GM18867 (cell line): ENCODE results near the gene RDH13.
"Not testable (repeated sequence)": the region's sequence is repeated elsewhere in the genome, so short reads cannot be mapped to it uniquely, and the experiment has no call there.

Experiments
- ATAC-seq: cut with Tn5 transposase; IDR thresholded peaks from one replicate; pipeline ENCODE4 v1.9.1; 2021; ENCODE audit warnings: mild to moderate bottlenecking, moderate library complexity; ENCODE audit not compliant: unreplicated experiment

Gene RDH13

DNA sequence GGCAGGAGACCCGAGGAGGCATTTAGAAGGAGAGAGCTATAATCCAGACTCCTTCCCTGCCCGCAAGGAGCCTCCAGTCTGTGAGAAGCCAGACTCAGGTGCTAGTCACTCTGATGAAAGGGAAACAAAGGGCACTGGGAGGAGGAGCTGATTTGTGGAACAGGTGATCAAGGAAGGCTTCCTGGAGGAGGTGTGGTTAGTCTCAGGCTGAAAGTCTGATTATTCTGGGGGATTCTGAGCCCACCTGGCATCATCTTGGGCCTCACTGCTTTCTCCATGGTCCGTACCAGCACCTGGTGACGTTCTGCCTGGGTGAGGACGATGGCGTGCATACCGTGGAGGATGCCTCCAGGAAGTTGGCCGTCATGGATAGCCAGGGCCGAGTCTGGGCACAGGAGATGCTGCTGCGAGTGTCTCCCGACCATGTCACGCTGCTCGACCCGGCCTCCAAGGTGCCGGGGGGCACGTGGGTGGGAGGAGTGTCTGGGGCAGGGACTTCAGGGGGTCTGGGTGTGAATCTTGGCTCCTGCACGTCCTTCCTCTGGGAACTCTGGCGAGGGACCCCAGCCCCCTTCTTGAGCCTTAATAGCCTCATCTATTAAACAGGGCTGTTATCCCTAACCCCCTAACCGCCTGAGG is 16.6 kb upstream of the RDH13 start:
- no peak for ATAC-seq

DNA sequence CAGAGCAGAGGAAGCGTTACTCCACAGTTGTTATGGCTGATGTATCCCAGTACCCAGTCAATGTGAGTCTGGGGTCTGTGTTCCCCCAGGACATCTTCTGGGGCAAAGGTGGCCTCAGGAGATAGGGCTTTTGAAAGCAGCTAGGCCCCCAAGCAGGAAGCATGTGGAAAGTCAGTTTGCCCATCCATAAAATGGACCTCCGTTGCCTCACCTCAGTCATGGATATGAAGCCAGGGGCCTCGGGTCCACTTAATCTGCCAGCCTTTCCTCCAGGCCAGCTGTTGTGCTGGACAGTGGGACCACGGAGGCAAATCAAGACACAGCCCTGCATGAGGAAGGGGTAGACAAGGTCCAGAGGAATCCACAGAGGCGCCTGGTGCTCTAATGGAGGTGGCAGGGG is 16.0 kb upstream of the RDH13 start:
- no peak for ATAC-seq

DNA sequence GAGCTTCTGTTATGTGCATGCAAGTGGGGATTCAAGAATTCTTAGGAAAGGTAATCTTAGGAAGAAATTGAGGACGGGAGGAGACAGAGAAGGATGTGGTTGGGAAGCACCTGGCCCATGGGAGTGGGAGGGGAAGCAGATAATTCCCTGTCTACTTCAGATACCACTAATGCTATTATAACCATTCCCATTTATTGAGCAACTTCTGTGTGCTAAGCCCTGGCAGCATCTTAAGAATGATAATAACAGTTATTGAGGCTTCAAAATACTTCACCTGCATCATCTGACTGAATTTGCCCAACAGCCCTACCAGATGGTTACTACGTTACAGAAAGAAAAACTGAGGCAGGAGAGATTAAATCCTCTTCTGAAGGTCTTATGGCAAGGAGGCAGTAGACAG is 14.2 kb upstream of the RDH13 start:
- ATAC-seq = no peak

DNA sequence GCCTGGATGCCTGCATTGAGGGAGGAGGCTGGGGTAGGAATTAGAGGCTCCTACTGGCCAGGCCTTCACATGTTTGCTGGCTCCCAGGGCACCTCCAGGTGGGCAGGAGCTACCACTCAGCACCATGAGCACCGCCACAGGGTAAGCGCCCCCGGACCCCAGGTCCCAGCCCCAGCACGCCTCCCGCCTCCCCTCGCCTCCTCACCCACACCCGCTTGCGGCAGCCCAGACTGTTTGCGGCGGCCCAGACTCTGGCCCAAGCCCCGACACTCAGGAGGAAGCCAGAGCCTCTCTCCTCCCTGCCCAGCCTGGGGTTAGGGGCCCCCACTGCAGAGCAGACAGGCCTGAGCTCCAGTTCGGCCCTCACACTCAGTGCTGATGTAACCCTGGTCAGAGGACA is 13.4 kb upstream of the RDH13 start:
- ATAC-seq = no peak

DNA sequence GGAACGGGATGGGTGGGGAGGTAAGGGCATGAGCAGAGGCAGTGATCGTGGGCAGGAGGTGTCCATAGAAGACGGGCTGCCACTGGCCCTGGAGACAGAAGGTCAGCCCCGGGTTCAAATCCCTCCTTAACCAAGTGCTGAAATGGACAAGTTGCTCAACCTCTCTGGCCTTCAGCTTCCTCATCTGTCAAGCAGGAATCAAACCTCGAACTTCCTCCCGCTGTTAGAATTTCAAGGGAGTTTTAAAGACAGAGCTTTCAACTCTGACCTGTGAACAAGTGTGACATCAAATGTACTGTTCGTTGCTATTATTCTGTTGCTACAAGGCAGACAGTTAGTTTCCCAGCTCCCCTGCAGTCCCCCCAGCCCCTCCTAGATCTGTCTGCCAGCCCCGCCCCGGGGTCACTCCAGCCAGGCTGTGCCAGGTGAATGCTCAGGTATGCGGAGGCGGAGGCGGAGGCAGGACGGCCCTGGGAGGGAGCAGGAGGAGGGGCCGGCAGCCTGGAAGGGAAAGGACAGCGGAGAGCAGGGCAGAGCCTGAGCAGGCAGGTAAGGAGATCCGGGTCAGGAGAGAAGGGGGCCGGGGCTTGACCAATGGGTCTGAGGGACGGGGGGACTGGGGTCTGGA is 12.5 kb upstream of the RDH13 start, which contains the start of gene EPS8L1:
TSS of gene EPS8L1 (plus strand) at position 499 of the 628 bp plus-strand sequence. CDS start 576 bp downstream, outside the sequence.
- ATAC-seq = no peak

DNA sequence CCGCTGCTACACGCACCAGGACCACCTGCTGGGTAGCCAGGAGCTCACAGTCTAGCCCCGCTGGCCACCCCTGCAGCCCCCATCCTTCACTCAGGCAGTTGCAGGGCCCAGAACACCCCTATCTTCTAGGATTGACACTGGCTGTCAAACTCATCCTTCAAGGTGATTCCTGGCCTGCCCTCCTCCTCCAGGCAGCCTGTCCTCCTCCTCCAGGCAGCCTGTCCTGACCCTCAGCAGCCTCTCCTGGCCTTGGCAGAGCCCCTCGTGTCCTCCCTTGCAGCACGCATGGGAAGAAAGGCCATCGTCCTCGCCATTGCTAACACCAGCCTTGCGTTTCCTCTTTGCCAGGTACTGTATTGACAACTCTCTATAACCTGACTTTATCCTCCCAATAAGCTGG is 9.0 kb upstream of the RDH13 start:
- no peak for ATAC-seq

DNA sequence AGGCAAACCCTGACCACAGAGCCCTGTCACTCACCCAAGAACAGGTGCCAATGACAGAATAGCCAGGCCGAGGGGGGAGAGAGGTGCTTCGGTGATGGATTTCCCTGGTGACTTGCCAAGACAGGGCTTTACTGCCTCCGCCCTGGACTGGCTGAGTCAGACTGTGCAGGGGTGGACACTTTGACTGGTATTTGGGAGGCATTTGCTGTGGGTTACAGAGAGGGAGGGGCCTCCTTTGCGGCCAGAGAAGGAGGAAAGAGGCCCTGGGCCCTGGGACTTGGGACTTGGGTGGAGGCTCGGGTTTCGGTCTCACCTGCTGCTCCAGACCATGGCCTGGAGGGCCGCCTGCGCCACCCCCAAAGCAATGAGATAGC is 8.2 kb upstream of the RDH13 start:
- ATAC-seq = peak; percentile 52

DNA sequence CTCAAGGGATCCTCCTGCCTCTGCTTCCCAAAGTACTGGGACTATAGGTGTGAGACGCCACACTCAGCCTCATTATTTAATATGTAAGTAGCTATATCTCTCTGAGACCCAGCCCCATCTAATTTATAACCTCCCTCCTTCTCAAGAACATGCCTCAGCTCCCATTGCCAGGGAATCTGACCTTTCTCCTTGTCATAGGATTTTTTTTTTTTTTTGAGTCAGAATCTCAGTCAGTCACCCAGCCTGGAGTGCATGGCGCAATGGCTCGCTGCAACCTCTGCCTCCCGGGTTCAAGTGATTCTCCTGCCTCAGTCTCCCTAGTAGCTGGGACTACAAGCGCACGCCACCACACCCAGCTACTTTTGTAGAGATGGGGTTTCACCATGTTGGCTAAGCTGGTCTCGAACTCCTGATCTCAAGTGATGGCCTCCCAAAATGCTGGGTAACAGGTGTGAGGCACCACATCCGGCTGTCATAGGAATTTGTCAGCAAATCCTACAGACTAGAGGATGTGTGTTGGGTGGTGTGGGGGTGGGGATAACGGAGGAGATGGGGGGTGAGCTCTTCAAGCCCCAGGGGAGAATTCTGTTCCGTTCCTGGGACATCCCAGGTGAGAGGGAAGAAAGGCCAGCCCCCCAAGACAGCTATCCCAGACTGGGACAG is 7.6 kb upstream of the RDH13 start:
- no peak for ATAC-seq

DNA sequence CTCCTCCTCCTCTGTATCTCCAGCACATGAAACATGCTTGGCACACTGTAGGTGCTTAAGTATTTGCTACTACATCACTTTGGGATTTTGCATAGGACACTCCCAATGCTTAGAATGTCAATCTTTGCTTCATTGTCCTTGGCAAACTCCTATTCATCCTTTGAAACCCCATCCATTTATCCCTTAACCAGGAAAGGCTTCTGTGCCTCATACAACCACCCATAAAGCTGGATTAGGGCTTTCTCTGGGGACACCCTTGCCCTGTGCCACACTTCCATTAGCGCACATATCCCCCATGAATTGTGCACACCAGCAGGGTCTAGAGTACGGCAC is 6.9 kb upstream of the RDH13 start:
- no peak for ATAC-seq

DNA sequence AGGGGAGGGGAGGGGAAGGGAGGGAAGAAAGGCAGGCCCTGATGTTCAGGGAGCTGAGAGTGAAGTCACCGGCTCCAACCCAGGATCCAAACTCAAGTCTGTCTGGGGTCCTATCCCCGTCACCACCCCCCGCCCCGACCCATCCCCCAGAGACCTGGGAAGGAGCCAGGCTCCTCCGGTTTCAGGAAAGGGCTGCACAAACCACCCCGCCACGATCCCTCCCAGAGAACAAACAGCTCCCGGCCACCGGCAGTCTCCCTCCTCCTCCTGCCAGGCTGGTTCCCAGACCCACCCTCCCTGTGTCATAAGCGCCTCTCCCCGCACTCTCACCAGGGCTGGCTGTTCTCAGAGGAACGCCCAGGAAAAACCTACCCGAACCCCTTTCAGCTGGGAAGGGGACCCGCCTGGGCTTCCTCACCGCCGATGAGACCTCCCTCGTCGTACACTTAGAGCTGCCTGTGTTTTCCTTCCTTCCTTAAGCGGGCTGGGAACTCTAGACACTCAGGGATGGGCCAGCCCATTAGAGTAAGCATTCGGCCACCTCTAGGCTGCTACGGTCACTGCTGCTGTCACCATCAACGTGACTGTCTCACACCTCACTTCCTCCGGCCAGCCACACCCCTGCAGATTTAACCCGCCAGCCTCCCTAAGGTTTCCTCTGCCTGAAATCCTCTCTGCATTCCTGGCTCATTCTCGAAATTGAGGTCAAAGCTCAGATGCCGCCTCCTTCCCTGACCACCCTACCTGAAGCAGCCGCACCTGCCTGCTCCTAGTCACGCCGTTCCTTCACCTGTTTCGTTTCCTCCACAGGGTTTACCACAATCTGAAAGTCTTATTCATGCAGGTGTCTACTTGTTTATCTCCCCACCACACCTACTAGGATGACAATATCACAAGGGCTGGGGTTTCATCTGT is 6.3 kb upstream of the RDH13 start:
- ATAC-seq = peak; percentile 56

DNA sequence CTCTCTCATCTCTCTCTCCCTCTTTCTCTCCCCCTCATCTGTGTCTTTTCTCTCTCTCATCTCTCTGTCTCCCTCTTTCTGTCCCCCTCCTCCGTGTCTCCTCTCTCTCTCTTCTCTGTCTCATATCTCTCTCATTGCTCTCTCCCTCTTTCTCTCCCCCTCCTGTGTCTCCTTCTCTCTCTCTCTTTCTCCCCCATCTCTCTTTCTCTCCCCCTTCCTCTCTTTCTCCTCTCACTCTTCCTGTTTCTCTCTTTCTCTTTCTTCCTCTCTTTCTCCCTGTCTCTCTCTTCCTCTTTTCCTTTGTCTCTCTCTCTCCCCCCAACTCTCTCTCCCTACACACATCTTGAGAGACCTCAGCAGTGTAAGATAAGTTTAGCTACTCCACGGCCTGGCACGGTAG is 4.9 kb upstream of the RDH13 start:
- ATAC-seq = no peak

DNA sequence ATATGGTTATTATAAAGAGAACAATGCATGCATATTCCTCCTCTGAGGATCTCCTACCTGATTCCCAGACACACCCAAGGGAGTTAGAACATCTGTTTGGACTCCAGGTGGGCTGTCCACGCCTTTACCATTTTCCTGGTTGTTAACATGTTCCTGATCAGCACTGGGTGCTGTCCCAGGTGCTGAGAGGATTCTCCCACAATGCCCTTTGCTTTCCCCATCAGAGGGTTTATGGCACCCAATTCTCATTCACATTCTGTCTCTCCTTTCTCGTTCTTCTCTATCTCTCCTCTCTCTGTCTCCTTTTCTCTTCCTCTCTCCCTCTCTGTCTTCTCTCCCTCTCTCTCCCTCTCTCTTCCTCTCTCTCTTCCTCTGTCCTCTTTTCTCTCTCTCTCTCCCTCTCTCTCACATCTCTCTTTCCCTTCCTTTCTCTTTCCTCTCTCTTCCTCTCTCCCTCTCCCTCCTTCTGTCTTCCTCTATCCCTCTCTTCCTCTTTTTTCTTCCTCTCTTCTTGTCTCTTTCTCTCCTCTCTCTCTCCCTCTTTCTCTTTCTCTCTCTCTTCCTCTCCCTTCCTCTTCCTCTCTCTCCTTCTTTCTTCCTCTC is 3.3 kb upstream of the RDH13 start:
- no peak for ATAC-seq

DNA sequence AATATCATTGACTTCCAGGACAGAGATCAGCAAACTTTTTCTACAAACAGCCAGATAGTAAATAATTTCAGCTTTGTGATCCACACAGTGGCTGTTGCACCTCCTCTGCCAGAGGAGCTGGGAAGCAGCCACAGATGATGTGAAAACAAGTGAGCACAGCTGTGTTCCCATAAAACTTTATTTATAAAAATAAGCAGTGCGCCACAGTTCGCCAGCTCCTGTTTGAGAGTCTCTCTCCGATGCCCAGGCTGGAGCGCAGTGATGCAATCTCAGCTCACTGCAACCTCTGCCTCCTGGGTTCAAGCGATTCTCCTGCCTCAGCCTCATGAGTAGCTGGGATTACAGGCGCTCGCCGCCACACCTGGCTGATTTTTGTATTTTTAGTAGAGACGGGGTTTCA is 2.6 kb upstream of the RDH13 start:
- not testable (repeated sequence) for ATAC-seq

DNA sequence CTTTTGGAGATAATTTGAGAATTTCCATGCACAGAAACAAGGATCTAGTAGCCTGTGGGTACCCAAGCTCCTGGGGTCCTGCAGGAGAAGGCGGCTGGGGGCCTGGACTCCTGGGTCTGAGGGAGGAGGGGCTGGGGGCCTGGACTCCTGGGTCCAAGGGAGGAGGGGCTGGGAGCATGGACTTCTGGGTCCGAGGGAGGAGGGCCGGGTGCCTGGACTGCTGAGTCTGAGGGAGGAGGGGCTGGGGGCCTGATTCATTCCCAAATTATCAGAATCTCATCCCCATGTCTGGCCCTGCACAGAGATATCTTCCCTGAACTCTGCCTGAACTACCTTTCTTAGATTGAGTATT is 520 bp upstream of the RDH13 start:
- ATAC-seq = no peak

DNA sequence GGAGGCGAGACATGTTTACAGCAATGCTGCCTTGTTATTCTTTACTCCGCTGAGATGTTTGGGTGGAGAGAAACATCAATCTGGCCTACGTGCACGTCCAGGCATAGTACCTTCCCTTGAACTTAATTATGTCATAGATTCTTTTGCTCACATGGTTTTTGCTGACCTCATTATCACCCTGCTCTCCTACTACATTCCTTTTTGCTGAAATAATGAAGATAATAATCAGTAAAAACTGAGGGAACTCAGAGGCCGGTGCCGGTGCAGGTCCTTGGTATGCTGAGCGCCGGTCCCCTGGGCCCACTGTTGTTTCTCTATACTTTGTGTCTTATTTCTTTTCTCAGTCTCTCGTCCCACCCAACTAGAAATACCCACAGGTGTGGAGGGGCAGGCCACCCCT is 2.7 kb downstream of the RDH13 start:
- ATAC-seq = not testable (repeated sequence)

DNA sequence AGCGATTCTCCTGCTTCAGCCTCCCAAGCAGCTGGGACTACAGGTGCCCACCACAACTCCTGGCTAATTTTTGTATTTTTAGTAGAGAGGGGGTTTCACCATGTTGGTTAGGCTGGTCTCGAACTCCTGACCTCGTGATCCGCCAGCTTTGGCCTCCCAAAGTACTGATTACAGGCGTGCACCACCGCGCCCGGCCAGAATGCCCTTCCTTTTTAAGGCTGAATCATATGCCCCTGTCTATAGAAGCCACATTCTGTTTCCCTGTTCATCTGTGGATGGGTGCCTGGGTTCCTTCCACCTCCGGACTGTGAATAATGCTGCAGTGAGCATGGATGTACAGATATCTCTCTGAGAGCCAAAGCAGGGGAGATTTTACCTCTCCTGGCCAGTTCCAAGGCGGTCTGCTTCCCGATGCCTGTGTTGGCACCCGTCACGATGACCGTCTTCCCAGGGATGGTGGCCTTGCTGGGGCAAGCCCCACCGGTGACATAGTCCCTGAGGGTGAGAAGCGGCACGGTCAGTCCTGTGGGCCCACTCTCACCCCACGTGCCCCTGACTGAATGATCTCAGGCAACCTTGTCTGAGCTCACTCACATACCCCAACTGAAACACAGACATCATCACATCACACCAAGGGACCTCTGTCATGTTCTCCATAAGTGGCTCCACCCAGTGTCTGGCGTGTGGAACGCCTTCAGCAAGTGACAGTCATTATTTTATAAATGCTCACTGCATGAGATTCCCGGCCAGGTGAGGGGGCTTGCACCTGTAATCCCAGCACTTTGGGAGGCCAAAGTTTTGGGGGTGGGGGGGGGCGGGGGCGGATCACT is 4.0 kb downstream of the RDH13 start:
- ATAC-seq = no peak

DNA sequence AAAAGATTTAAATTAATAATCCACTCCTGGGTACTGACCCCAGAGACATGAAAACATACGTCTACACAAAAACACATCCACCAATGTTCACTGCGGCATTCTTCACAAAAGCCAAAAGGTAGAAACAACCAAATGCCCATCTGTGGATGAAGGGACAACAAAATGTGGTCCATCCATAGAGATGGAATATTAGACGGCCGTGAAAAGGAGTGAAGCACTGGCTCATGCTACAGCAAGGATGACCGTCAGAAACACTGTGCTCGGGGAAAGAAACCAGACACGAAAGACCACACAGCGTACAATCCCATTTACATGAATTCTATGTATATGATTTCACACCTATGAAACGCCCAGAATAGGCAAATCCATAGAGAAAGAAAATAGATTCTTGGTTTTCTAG is 6.1 kb downstream of the RDH13 start:
- no peak for ATAC-seq

DNA sequence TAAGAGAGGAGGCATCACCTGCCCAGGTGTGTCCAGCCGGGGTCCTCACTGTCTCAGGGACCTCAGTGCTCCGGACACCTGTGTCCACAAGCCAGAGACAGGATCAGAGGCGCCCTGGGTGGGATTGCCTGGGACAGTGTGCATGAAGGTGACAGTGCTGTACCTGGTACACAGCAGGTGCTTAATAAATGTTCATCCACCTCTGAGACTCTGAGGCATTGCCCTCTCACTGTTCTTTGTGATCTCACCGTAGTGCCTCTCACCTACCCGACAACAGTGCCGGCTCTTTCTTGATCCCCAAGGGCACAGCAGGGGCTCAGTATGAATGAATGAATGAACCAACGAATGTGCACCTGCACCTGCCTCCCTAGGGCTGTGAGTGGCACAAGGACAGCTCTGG is 9.2 kb downstream of the RDH13 start:
- ATAC-seq = no peak

DNA sequence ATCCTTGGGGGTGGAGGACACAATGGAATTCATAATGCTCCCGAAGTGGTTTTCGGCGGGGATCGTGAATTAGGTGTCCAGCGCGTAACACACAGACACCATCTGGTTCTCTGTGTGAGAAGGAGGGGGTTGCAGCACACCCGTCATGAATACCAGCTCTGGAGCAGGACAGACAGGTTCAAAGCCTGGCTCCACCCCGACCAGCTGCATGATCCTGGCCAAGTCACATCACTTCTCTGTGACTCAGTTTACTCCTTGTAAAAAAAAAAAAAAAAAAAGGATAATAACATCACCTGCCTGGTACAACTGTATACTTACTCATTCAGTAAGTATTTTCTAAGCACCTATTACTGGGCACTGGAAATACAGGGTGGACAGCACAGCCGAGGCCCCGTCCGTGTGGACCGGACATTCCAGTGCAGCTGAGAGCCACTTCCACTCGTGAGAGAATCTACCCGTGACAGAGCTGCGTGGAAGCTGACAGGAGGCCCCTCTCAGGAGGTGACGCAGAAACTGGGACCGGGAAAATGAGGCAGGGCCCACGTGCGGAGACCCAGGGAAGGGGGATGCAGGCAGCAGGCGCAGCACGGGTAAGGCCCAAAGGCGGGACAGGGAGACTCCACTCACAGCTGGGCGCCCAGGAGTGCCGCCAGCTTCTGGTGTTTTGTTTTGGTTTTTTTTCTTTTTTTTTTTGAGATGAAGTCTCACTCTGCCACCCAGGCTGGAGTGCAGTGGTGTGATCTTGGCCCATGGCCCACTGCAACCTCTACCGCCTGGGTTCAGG is 12.0 kb downstream of the RDH13 start:
- no peak for ATAC-seq

DNA sequence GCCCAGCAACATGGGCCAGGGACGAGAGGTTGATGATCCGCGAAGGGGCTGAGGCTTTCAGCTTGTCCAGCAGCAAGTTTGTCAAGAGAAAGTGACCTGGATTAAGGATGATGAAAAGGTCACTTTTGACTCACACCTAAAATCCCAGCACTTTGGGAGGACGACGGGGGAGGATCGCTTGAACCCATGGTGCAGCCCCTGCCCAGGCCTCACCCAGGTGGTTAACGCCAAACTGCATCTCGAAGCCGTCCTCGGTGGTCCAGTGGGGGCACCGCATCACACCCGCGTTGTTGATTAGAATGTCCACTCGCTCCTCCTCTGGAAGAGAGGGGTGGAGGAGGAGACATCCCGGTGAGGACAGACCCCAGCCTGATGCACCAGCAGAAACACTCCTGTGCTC is 14.5 kb downstream of the RDH13 start:
- no peak for ATAC-seq
